ENCODE results near the gene SERGEF. TPM values are rescaled to one million over a fixed set of nuclear protein-coding genes. Genes with fewer than 3 reads are reported as not detected.

Gene SERGEF
- total and polyA plus RNA-seq, 9 donors, result 42.0 to 76.3 (median 59.7) TPM

DNA sequence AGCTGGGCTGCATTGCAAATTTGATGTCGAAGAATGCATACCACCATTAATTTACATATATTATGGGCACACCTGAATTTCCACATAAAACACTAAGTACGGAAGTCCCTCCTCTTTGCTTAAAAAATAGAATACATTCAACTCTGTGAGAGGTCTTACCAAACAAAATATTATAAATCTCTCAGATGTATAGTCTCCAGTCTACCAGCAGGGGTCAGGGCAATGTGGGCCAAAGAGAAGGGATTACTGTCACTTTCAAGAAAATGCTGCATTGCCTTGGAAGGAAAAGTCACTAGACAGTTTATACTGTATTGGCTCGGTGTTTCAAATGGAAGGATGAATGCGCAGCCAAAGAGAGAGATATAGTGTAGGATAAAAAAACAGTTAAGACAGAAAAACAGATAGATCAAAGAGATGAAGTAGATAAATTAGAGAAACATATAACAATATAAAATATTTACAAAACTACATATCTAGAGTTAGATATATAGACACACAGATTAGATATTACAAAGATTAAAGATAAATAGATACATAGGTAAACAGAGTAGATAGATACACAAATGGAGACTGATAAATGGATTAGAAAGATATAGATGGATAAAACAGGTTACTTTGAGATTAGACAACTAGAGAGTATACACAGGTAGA is 20.9 kb downstream of the SERGEF start:
- 45 to 52% (median 47%) methylated on average over 4 of the region's 4 CpGs for WGBS, 3 donors
- Histone ChIP-seq H3K27ac (no peak overlapping the region), H3K27me3 (no peaks in the 10 kb centered on the region), H3K4me1 (ENCODE audit: insufficient read depth) (no peaks in the 10 kb centered on the region), H3K4me3 (no peak overlapping the region), H3K36me3 (no peaks in the 10 kb centered on the region), H3K9me3 (no peaks in the 10 kb centered on the region)
- TF ChIP-seq EP300 (IDR thresholded peaks at IDR 0.05) (no peak), POLR2A (IDR thresholded peaks at IDR 0.05) (no peak)
- TF ChIP-seq, protein P1, sequence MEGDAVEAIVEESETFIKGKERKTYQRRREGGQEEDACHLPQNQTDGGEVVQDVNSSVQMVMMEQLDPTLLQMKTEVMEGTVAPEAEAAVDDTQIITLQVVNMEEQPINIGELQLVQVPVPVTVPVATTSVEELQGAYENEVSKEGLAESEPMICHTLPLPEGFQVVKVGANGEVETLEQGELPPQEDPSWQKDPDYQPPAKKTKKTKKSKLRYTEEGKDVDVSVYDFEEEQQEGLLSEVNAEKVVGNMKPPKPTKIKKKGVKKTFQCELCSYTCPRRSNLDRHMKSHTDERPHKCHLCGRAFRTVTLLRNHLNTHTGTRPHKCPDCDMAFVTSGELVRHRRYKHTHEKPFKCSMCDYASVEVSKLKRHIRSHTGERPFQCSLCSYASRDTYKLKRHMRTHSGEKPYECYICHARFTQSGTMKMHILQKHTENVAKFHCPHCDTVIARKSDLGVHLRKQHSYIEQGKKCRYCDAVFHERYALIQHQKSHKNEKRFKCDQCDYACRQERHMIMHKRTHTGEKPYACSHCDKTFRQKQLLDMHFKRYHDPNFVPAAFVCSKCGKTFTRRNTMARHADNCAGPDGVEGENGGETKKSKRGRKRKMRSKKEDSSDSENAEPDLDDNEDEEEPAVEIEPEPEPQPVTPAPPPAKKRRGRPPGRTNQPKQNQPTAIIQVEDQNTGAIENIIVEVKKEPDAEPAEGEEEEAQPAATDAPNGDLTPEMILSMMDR (IDR thresholded peaks at IDR 0.05), result peak; percentile 33 to 58 (median 52)
- DNase-seq, result peak in 3 of 5 donors; percentile 17 to 44 (median 35)
- intact Hi-C loops (cut with DNase I), result loop anchor here in 1 of 4 donors (5.0 kb wide), 1 partner anchor 610 kb away; no protein-coding TSS in a partner anchor

DNA sequence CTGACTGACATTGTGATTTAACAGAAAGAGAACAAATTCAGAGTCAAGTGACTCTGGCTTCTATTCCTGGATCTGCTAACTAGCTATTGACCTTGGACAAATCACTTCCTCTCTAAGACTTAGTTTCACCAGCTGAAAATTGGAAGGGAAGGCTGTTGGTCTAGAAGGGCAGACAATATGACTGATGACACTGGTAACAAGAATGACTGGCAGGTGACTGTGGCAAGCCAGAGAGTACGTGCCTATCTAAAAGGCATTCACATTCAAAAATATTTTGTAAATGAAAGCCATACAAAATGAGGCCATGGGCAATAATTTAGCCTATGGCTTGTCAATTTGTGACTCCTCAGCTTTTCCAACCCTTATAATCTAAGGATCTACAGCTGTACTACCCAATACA is 23.5 kb downstream of the SERGEF start:
- 88 to 100% (median 89%) methylated on average over 1 of the region's 1 CpG for WGBS, 3 donors
- intact Hi-C loops (cut with DNase I), result no loop called here
- H3K27ac ChIP-seq, result no peak overlapping the region
- H3K9me3 ChIP-seq, result no peaks in the 10 kb centered on the region
- TF ChIP-seq EP300 (IDR thresholded peaks at IDR 0.05), result no peak
- TF ChIP-seq POLR2A (IDR thresholded peaks at IDR 0.05), result no peak
- TF ChIP-seq, protein P1 (IDR thresholded peaks at IDR 0.05), result no peak
- H3K36me3 ChIP-seq, result no peaks in the 10 kb centered on the region
- H3K4me1 ChIP-seq (ENCODE audit: insufficient read depth), result peaks cover 3% of the 10 kb centered on the region
- no peaks in the 10 kb centered on the region for H3K27me3 ChIP-seq
- no peak overlapping the region for H3K4me3 ChIP-seq
- DNase-seq, result no peak

DNA sequence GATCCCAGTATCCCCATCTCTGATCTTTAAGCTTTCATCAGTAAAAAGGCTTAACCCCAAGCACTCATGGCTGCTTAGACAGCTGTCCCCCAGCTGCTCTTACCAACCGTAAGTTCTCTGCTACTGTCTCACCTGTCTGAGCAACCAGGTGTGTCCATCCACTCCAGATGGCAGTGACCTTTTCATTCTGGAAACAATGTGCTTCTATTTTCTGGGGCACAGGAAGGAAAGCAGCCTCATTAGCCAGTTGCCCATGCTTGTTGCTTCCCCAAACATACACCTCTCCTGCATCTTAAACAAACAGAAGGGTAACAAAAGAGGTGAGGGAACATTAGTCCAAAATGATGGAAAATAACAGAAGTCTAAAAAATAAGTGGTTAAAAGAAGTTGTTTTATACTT is 24.4 kb downstream of the SERGEF start:
- Histone ChIP-seq H3K4me3 (no peak overlapping the region), H3K27me3 (no peaks in the 10 kb centered on the region), H3K4me1 (ENCODE audit: insufficient read depth) (peaks cover 3% of the 10 kb centered on the region), H3K27ac (no peak overlapping the region), H3K9me3 (no peaks in the 10 kb centered on the region), H3K36me3 (no peaks in the 10 kb centered on the region)
- DNase-seq, result no peak
- intact Hi-C loops (cut with DNase I), result no loop called here
- WGBS, 3 donors, result 83 to 94% (median 83%) methylated on average over 1 of the region's 1 CpG
- no peak for TF ChIP-seq EP300 (IDR thresholded peaks at IDR 0.05)

DNA sequence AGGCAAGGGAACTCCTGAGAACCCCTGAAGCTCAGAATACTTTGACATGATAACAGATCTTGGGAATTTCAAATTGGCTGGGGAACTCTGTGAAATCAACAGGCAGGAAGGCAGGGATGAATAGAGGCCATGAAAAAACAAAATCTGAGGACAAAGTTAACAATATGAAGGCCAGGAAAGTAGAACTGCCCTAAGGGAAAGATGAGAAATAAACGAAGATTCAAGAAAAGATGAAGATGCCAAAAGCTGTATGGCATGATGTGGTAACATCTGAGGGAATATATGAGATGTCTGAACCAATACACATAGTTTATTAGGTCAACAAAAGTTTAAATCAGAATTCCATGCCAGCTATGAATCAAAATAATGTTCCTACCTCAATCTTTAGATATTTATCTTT is 25.0 kb downstream of the SERGEF start:
- intact Hi-C loops (cut with DNase I), result no loop called here
- Histone ChIP-seq H3K36me3 (no peaks in the 10 kb centered on the region), H3K4me3 (no peak overlapping the region), H3K9me3 (no peaks in the 10 kb centered on the region), H3K27ac (no peak overlapping the region), H3K27me3 (no peaks in the 10 kb centered on the region), H3K4me1 (ENCODE audit: insufficient read depth) (peaks cover 3% of the 10 kb centered on the region)
- DNase-seq, result no peak
- 78 to 90% (median 81%) methylated on average over 1 of the region's 1 CpG for WGBS, 3 donors
- TF ChIP-seq POLR2A (IDR thresholded peaks at IDR 0.05) (no peak), EP300 (IDR thresholded peaks at IDR 0.05) (no peak)
- TF ChIP-seq, protein P1 (IDR thresholded peaks at IDR 0.05), result no peak

DNA sequence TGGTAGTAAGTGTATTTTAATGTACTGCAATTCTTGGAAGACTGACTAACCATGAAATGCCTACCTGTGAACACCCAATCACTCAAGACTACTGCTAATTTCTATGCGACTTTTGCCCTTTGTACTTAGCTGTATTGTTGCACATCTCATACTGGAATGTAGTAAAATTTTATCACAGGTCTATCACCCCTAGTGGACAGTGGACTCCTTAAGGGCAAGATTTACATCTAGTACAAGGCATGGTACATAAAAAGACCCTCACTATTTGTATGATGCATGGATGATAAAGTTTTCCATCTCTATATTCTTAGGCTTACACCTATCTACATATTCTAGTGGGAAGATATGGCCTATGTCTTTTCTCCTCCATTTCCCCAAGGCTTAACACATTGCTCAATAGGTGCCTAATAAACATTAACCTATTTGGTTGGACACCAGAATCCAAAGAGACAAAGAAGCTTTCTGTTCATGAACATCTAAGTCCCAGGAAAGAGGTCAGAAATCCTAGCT is 26.1 kb downstream of the SERGEF start:
- TF ChIP-seq, protein P1 (IDR thresholded peaks at IDR 0.05), result no peak
- TF ChIP-seq EP300 (IDR thresholded peaks at IDR 0.05) (no peak), POLR2A (IDR thresholded peaks at IDR 0.05) (no peak)
- DNase-seq, result no peak
- intact Hi-C loops (cut with DNase I), result no loop called here
- H3K27ac ChIP-seq, result peak overlapping the region in 1 of 2 donors; percentile 61
- H3K27me3 ChIP-seq, result no peaks in the 10 kb centered on the region
- no peak overlapping the region for H3K4me3 ChIP-seq
- no peaks in the 10 kb centered on the region for H3K36me3 ChIP-seq
- H3K4me1 ChIP-seq (ENCODE audit: insufficient read depth), result peaks cover 3% of the 10 kb centered on the region
- H3K9me3 ChIP-seq, result no peaks in the 10 kb centered on the region
- 74 to 79% (median 75%) methylated on average over 1 of the region's 1 CpG for WGBS, 3 donors

Data from ovary (tissue), 9 donors.